Left cardiac atrium (tissue), 4 donors: ENCODE data around the gene SLC9B2. TPM values are rescaled to one million over a fixed set of nuclear protein-coding genes. Genes with fewer than 3 reads are reported as not detected.
A peak's percentile ranks its signal among the peaks of the same experiment; 100 is the strongest.

ENCODE experiments used
- ATAC-seq, 2 donors: fragments of 200-7000 bp; cut with Tn5 transposase; one replicate each; pipeline ENCODE4 v1.9.1; 2020; ENCODE audit warnings: mild to moderate bottlenecking in 2 of 2, moderate library complexity in 2 of 2
- DNase-seq: peaks from one replicate; pipeline ENCODE4 v3.0.0-alpha.2; 2020
- intact Hi-C, 2 donors: fragments of 100-400 bp; cut with DNase I; formaldehyde crosslinking; loops; one replicate each; pipeline versions ENCODE4 v1.14.1 to v1.15.1; 2022 to 2023
- long read RNA-seq: library from polyadenylated mRNA; unstranded; transcript quantifications from one replicate; pipeline ENCODE4 v2.0.0, GENCODE V29; 2021
- total RNA-seq, 2 donors: library from RNA; stranded (reverse); fragmentation: NEBNext Ultra II Directional; extraction: Animal tissue kit (Norgen Biotek cat#: 25700); gene quantifications; one replicate each; pipeline ENCODE4 v1.2.1, GENCODE V29; 2021
- donor health status: DM: no; HTN: yes; CAD: no.
- donor health status: DM: no; HTN: yes; CAD: no; lungs with severe emphysema.
- donor health status: DM: yes; HTN: yes; CAD: no.
- donor health status: Dilated cardiomyopathy.

SLC9B2 gene
- total RNA-seq: 10 to 100 TPM in 1 of 2 donors, 1 to 10 TPM in 1; 4.9 to 11.5 TPM
- long read RNA-seq, partial matches to known transcripts: 2 of 8 reads
- long read RNA-seq, other reads (novel, unspliced or antisense): 3 of 8 reads

DNA sequence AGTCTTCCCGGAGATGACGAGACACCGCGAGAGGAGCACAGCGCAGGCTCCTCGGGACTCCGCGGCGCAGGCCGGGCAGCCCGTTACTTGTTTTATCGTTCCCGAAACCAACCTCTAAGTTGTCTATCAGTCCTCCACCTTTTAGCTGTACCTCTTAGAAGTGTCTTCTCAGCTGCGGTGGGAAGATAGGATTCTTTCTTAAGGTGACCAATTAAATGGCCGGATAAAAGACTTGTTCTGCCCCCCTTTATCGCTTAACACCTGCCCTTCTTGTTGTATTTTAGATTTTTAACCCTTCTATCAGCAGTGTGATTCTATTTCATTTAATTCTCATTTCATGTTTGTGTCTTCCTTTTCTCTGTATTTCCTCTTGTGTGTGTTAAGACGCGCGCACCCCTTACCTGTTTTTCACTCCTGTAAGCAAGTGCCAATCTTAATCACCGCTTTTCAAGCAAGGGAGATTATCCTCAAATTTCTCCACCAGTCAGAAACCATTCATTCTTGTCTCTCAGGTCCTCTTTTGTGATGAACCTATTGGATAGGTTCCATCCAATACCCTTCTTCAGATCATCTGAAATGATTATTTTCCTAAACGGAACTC, at the start of gene SLC9B2:
Gene SLC9B2, minus strand, starts transcription at position 15 of the 601 bp plus-strand sequence. CDS start 9,211 bp downstream, outside the sequence.
- intact Hi-C loops: no loop called here
- no peak for DNase-seq
- peak in 1 of 2 donors; percentile 1 for ATAC-seq

DNA sequence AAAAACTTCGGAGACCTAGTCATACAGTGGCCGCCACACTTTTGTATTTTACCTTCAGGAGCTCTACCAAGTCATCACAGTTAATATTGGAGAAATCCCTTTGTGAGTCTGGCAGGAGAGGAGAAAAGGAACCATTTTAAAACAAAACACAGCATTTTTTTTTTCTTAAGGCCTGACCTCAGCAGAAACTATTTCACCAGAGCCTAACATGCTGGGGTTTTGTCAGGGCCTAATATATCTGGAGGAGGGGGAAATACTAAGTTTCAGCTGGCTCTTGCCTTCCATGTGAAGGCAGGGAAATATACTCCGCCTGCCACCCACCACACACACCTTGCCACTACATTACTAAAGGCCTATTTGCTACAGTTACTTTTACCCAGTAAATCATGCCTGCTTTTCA, 49.6 kb upstream of the SLC9B2 start:
- ATAC-seq (no peak), DNase-seq (no peak)
- intact Hi-C loops: no loop called here

DNA sequence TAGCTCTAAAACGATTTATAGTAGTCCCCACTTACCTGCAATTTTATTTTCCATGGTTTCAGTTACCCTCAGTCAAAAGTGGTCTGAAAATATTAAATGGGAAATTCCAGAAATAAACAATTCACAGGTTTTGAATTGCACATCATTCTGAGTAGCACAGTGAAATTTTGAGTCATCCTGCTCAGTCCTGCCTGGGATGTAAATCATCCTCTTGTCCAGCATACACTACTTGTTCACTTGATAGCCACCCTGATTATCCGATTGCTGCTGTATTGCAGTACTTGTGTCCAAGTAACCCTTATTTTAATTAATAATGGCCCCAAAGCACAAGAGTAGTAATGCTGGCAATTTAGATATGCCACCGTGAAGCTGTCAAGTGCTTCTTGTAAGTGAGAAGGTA, 46.6 kb upstream of the SLC9B2 start:
- intact Hi-C loops: no loop called here
- ATAC-seq (no peak), DNase-seq (no peak)

GRCh38 chr4:103118166-103118565, 41.6 kb upstream of the SLC9B2 start:
- intact Hi-C loops: no loop called here
- ATAC-seq (no peak), DNase-seq (no peak)

DNA sequence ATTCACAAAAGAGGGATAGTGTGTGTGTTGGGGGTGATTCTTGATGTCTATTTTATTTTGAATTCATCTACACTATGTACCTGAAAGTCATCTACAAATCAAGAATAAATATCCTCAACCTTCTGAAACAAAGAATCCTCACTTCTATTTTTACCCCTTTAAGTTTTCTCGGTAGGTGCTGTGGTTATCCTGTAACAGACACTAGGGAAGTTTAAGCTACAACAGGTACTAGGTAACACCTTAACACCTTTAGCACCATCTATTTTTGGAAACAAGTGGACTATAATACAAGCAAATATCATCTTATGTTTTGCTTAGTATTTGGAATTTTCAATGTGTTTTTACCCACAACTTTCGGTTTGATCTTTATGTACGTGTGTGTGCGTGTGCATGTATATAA, 35.0 kb upstream of the SLC9B2 start:
- intact Hi-C loops: no loop called here

GRCh38 chr4:103108542-103108941, 32.0 kb upstream of the SLC9B2 start:
- DNase-seq (no peak), ATAC-seq (no peak)
- intact Hi-C loops: no loop called here

More for the DNA sequence above, 35.0 kb upstream of the SLC9B2 start:
- DNase-seq: no peak
- no peak for ATAC-seq

- no peak for DNase-seq
- intact Hi-C loops: no loop called here
- no peak for ATAC-seq
These were observed 29.2 kb upstream of the SLC9B2 start for GRCh38 chr4:103105558-103106356.

DNA sequence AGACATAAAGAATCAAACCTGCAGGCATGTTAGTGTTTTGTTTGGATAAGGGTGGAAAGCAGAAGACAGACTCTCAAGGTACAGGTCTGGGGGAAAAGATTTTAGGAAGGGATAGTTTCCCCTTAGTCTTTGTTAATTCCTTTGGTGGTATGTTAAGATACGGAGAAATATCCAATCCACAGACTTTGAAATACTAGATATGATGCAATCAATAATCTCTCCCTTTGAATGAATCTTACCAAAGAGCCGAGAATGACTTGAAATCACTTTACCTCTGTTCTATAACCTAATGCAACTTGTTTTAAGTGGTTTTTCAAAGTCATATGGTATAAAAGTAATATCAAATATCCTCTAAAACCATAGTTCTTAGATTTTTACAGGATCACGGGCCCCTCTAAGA, 28.3 kb upstream of the SLC9B2 start:
- no peak for DNase-seq
- ATAC-seq: no peak
- intact Hi-C loops: no loop called here

DNA sequence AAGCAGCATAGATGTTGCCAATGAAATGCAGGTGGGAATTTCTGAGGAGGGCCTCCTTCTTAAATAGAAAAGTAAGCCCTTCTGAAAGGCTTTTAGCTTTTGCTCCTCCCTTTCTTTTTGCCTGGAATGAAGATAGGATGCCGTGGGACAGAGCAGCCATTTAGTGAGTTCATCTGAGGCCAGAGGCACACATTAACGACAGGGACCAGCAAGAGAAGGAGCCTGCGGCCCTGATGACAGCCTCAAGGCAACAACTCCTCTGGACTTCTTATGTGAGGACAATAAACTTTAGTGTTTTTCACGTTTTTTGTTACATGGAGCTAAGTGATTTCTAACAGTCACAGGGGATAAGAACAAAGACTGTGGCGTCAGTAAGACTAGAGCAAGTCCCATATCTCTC, 24.1 kb upstream of the SLC9B2 start:
- intact Hi-C loops: no loop called here
- ATAC-seq: no peak
- DNase-seq: no peak

- intact Hi-C loops: loop anchor here (5.0 to 10.0 kb wide), 4 partner anchors 478 to 653 kb away; no protein-coding TSS in a partner anchor
- DNase-seq: peak; percentile 27
- ATAC-seq: peak; percentile 97 to 98
These were observed 23.3 kb upstream of the SLC9B2 start, which contains the start of gene BDH2 for GRCh38 chr4:103099691-103100392. TSS of gene BDH2 (minus strand) at chr4:103099834. CDS start at chr4:103096254, 3,580 bp downstream.

DNA sequence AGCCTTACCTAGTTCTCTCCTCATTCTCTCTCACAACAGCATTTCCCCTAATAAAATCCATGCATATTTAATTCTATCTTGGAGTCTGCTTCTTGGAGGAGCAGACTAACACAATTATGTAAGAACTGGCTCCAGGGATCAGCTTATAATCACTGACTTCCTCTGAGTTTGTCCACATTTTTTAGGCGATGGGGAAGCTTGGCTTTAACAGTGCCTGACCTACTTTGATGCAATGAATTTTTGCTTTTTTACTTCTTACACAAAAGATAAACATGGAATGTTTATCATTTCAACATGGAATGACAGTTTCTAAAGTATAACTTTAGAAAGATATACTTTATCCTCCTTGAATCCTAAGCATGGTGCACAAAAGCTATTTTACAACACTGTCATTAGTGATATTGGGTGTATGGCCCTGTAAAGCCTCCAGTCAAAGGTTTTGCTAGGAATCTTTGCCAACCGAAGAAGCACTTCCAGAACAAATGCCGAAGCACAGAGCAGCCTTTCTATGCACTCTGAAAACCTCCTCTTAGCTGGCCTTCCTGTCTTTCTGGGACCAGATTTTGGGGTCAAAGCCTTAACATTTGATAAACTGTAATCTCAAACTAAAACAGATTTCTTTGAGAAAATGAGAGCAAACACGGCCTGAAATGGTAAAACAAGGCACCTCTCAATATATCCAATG, 22.3 kb upstream of the SLC9B2 start:
- intact Hi-C loops: loop anchor here (5.0 to 10.0 kb wide), 4 partner anchors 477 to 652 kb away; no protein-coding TSS in a partner anchor
- DNase-seq (no peak), ATAC-seq (peak; percentile 31 to 50)

DNA sequence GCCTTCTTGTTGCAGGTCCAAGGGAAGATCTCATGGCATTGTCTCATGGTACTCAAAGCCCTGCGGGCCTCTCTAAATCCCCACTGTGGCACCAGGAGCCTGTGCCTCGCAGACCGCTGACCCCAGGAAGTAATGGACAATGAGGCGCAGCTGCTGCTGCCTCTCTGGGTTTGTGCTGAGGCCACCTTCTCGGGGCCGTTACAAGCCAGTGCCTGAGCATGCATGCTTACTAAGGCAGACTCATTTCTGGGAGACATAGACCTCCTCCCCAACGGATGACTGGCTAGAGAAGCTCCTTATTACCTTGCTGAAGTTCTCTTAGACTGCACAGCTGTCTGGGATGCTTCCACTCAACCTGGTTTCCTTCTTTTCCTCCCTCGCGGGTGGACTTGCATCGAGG, 21.8 kb upstream of the SLC9B2 start:
- DNase-seq (no peak), ATAC-seq (peak in 1 of 2 donors; percentile 9)
- intact Hi-C loops: loop anchor here (5.0 to 10.0 kb wide), 4 partner anchors 476 to 651 kb away; no protein-coding TSS in a partner anchor

GRCh38 chr4:103097112-103097511, 20.6 kb upstream of the SLC9B2 start:
- intact Hi-C loops: loop anchor here (5.0 to 10.0 kb wide), 4 partner anchors 475 to 650 kb away; no protein-coding TSS in a partner anchor
- DNase-seq (no peak), ATAC-seq (no peak)

GRCh38 chr4:103095080-103095479, 18.5 kb upstream of the SLC9B2 start:
- intact Hi-C loops: loop anchor here (5.0 to 10.0 kb wide), 4 partner anchors 473 to 648 kb away; no protein-coding TSS in a partner anchor
- no peak for DNase-seq

DNA sequence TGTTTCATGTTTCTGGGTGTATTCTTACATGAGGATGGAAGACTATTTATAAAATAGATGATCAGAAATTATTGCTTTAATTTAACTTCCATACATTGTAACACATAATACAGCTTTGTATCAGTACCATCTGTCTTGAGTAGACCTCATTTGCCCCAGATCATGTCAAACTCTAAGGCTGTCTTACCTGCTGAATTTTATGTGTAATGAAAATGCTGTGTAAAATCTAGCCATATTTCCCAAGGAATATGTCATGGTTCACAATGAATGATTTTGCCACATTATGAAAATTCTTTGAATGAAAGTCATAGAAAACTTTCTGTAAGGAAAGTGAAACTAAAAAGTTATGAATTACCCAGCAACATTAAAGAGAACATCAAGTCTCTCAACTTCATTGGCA, 15.7 kb upstream of the SLC9B2 start:
- no peak for ATAC-seq
- intact Hi-C loops: loop anchor here in 1 of 2 donors (10.0 kb wide), 2 partner anchors 477 to 637 kb away; no protein-coding TSS in a partner anchor

More at GRCh38 chr4:103095080-103095479, 18.5 kb upstream of the SLC9B2 start:
- ATAC-seq: no peak

DNA sequence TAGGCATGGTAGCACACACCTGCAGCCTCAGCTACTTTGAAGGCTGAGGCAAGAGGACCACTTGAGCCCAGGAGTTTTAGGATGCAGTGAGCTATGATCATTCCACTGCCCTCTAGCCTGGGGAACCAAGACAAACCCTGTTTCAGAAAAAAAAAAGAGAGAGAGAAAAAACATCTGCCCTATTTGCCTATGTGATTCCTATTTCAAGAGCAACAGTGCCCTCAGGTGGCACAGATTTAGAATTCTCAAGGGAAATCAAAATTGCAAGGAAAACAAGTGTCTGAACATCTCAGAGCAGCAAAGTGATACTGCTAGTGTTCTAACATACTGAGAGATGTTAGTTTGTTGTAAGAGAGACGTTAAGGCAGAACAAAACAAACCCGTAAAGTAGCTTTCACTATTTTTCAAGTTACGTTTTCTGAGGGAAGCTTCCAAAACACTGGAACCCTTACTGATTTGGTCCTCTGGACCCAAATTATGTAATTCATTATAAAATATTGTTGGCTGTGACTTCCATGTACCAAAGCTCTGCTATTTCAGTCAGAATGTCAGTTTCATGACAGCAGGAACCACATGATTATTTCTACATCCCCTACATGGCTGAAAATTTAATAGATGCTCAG, 15.2 kb upstream of the SLC9B2 start:
- intact Hi-C loops: loop anchor here in 1 of 2 donors (10.0 kb wide), 2 partner anchors 477 to 637 kb away; no protein-coding TSS in a partner anchor
- DNase-seq: no peak
- ATAC-seq: peak in 1 of 2 donors; percentile 27

More for the DNA sequence above, 15.7 kb upstream of the SLC9B2 start:
- no peak for DNase-seq

- ATAC-seq: no peak
These were observed 12.9 kb upstream of the SLC9B2 start for GRCh38 chr4:103089481-103089880.

GRCh38 chr4:103086551-103086950, 10.0 kb upstream of the SLC9B2 start:
- intact Hi-C loops: no loop called here
- DNase-seq (no peak), ATAC-seq (no peak)

More at GRCh38 chr4:103089481-103089880, 12.9 kb upstream of the SLC9B2 start:
- DNase-seq: no peak
- intact Hi-C loops: no loop called here
